ENCODE data around the gene PTPN3.

Gene PTPN3

DNA sequence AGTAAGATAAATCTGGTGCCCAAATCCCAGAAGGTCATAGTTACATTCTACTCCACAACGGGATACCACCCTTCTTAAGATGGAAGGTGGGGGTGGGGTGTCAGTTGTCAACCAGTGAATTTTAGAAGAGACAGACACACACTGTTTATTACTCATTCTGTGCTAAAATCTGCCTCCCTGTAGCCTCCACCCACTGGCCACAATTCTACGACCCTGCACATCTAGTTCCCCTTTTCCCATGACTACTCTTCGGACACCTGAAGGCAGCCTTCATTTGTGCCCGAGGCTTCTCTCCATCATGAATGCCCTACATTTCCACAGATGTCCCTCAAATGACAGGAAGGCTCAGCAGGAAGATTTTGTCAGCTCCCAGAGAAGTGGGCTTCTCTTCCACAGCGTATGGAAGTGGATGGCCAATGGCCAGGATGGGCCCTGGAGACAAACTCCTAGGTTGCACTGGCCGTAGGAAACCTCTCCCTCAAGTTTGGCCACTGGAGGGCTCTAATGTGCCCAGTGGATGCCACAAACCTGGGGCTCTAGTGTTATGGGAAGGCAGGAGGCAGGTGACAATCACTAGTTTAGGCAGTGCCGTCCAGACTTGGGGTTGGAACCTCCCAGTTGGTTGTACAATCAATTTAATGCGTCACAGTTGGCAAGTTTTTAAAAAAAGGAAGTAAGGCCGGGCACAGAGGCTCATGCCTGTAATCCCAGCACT, 46.6 kb downstream of the PTPN3 start:
- no peak for DNase-seq

DNA sequence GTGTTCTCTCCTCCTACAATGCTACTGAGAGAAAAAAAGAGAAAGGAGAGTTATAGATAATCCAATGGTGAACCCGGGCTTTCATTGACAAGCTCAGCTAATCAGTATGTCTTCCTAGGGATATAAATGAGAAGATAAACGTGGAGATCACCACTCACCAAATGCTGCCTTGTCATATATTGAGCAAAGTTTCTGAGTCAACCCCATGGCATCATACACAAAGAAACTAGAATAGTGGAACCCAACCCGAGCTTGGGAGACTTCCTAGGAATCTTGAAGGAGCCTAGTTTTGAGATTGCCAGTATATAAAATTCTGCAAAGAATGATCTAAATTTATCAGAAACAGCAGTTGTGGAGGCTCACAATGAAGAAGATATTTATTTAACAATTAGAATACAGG, 47.8 kb downstream of the PTPN3 start:
- no peak for DNase-seq

GRCh38 chr9:109449036-109449798, 48.9 kb downstream of the PTPN3 start:
- DNase-seq: no peak

GRCh38 chr9:109448223-109448622, 49.9 kb downstream of the PTPN3 start:
- DNase-seq: no peak

GRCh38 chr9:109447329-109448076, 50.6 kb downstream of the PTPN3 start:
- no peak for DNase-seq

DNA sequence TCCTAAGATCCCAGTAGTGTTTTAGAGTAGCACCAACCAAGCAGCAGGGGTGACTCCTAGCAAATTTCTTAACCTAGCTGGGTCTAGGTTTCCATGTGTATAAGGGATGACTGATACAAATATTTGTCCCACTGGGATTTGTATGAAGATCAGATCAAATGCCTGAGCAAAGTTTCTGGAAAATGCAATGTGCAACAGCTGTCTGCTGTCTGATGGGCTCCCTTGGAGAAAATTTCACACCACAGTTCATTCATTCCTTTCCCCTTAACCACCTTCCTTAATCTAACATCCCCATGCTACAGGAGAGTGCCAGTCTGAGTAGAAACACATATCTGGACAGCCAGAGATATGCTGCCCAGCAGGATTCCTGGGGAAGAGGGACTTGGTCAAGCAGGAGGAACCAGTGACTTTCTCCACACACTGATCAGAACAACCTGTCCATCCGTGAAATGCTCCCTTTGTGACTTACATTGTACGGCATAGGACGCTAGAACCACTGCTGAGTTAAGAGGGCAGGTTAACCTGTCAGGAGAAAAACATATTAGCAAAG, 53.3 kb downstream of the PTPN3 start:
- DNase-seq: no peak

- DNase-seq: no peak
These were observed 55.4 kb downstream of the PTPN3 start for GRCh38 chr9:109442716-109443115.

- no peak for DNase-seq
These were observed 56.8 kb downstream of the PTPN3 start for GRCh38 chr9:109441296-109441695.

DNA sequence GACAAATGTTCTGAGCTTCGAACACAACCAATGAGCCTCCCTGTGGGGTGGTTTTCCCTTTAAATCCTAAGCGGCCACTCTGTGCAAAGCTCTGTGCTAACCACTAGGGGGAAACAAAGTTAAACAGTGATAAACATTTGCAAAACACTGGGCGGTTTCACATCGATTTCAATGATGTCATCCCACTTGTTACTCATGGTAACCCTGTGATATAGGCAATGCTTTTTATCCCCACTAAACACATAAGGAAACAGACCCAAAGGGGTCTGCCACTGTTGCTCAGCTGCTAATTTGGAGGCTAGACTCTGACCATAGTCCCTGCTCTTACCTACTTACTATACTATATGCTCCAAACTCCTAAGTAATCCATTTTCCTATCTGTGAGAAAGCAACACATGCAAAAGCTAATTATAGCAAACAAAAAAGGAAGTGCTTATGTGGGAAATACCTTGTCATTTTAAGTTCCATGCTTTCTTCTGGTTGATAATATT, 57.3 kb downstream of the PTPN3 start:
- DNase-seq: peak; percentile 44

DNA sequence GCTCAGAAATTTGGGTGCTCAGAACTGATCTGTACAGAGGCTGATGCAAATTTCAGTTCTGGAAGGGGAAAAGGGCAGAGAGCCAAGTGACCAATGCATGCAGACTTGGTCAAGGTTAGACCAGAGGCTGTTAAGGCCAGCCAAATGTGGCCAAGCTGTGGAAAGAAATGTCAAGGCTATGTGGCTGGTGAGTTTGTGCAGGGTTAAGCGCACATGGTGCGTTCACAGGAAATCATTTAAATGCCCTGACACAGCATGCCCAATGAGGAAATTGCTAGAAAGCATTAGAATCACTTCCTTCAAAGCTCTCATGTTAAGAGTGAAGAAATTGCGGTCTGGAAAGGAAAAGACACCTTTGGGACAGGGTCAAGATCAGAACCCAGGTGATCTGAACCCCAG, 58.0 kb downstream of the PTPN3 start:
- no peak for DNase-seq

GRCh38 chr9:109439378-109440116, 58.6 kb downstream of the PTPN3 start:
- no peak for DNase-seq

DNA sequence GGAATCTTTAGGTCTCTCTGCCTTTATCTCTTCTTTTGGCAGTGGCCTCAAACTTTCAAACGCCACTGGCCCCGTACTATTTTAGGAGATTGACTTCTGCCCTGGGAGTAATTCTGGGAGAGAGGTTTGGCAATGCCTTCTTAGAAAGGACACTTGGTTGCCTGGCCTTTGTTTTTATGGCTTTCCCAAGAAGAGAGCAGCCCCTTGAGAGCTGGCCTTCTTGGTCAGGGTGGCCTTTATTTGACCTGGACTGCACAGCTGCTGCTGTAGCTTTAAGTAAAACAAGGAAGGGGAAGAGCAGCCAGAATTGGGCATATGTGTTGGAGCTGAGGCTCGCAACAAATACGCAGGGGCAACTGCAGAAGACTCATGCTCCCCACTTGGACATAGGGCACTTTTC, 60.8 kb downstream of the PTPN3 start:
- no peak for DNase-seq

- DNase-seq: no peak
These were observed 62.0 kb downstream of the PTPN3 start for GRCh38 chr9:109436071-109436470.

- DNase-seq: no peak
These were observed 64.6 kb downstream of the PTPN3 start for GRCh38 chr9:109433476-109433875.

DNA sequence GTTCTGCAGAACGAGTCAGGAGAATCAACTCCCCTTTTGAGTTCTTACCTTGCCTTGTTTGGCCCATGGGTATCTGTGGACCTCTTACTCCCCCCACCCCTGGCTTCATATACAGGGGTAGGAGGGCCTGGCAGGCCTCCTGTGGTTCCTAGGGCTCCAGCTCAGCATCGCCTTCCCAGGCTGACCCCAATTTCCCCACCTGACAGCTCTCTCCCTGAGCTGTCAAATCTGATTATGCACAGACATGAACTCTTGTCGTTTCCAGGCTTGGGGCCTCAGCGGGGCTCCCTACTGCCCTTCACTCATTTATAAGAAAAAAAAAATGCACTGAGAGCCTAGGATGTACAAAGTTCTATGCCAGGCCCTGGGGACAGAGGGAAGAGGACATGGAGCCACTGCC, 67.9 kb downstream of the PTPN3 start:
- DNase-seq: no peak

GRCh38 chr9:109428854-109429253, 69.3 kb downstream of the PTPN3 start:
- DNase-seq: no peak

DNA sequence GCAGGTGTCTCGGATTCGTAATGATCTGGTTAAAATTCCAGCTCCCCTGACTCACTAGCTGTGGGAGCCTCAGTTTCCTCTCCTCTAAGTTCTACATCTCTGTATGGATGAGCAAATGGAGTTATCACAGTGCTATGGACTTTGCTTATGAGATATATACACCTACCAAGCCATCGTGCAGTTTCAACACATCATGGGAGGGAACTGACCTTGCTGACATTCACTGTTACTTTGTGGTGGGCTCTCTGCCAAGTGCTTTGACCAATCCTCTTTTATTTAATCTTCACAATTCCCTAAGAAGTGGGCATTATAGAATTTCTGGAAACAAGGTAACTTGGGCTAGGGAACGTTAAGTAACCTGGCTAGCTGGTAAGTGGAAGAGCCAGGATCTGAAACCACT, 70.2 kb downstream of the PTPN3 start:
- no peak for DNase-seq

DNA sequence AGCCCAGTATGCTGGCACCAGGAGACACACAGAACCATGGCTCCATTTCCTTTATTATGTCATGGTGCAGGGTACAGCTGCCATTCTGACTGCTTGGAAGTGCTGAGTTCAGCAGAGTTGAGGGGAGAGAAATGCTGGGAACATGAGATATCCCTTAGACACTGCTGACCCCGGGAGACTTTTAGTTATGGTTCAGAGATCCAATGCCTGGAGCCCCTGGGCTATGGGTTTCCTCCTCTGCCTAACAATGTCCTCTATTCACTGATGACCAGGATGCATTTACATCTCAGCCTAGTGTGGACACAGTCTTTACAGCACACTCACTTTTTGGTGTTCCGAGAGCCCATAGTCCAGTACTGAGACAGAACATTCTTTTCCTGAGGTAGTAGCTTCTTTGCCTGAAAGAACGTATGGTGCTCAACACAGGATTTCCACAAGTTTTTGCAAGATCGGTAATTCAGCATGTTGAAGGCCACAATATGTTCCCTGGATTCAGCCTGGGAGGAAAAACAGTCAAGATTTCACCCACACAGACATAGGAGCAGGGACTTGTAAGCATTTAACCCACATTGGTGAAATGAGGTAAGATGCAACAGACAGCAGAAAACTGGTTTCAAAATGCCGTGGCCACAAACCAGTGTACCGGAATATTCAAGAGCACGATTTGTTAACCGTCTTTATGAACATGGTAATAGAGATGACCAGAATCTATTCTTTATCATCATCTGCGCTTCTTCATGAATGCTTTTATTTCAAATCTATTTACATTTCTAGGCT, 71.3 kb downstream of the PTPN3 start:
- no peak for DNase-seq

- no peak for DNase-seq
These were observed 73.5 kb downstream of the PTPN3 start for GRCh38 chr9:109424618-109425017.

- no peak for DNase-seq
These were observed 74.2 kb downstream of the PTPN3 start for GRCh38 chr9:109423877-109424276.

DNA sequence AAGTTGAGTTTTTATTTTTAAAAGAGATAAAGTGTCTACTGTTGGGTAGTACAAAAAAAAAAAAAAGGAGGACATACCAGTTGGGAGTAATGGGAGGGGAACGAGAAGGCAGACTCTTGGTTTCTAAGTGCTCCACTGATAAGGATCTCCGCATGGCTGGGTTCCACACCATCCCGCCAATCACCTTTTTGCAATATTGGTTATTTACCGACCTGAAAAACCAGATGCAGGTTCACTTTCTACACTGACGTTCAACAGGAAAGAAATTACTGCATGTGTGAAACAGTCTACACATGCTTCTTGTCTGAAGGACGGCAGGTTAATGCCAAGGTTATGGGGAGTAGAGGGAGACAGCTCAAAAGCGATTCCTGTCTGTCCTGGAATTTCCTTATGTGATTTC, 75.5 kb downstream of the PTPN3 start:
- no peak for DNase-seq
